HG03064 (cell line): ENCODE measurements around the gene MORN4.

ENCODE experiments used
- ATAC-seq: cut with Tn5 transposase; IDR thresholded peaks from one replicate; pipeline ENCODE4 v1.9.1; 2021; ENCODE audit warnings: low read depth; ENCODE audit not compliant: unreplicated experiment

The MORN4 gene

GRCh38 chr10:97599272-97599619 lies 34.1 kb downstream of the MORN4 start:
- no peak for ATAC-seq

- no peak for ATAC-seq
These were observed 34.7 kb downstream of the MORN4 start for GRCh38 chr10:97598407-97599271.

- ATAC-seq, result no peak
These were observed 35.5 kb downstream of the MORN4 start for GRCh38 chr10:97597778-97598177.

GRCh38 chr10:97596101-97597082 lies 36.9 kb downstream of the MORN4 start:
- no peak for ATAC-seq

GRCh38 chr10:97593421-97593820 lies 39.9 kb downstream of the MORN4 start:
- no peak for ATAC-seq

- no peak for ATAC-seq
These were observed 42.4 kb downstream of the MORN4 start for GRCh38 chr10:97590748-97591495.

GRCh38 chr10:97590082-97590747 lies 43.1 kb downstream of the MORN4 start:
- ATAC-seq, result no peak

GRCh38 chr10:97589479-97589878 lies 43.8 kb downstream of the MORN4 start, which contains the start of gene C10orf62:
C10orf62 (plus strand) TSS chr10:97589721; CDS start chr10:97589898, 177 bp downstream.
- no peak for ATAC-seq

- ATAC-seq, result no peak
These were observed 46.1 kb downstream of the MORN4 start for GRCh38 chr10:97587183-97587582.

GRCh38 chr10:97585439-97585811 lies 47.9 kb downstream of the MORN4 start:
- ATAC-seq, result no peak

- no peak for ATAC-seq
These were observed 48.4 kb downstream of the MORN4 start for GRCh38 chr10:97584798-97585438.

- no peak for ATAC-seq
These were observed 49.1 kb downstream of the MORN4 start, which contains the start of gene HOGA1 for GRCh38 chr10:97584060-97584797. HOGA1 (plus strand) TSS chr10:97584389; CDS start chr10:97584704, 315 bp downstream.

- ATAC-seq, result no peak
These were observed 49.8 kb downstream of the MORN4 start for GRCh38 chr10:97583476-97583875.

- ATAC-seq, result no peak
These were observed 51.1 kb downstream of the MORN4 start for GRCh38 chr10:97582169-97582568.

GRCh38 chr10:97580421-97581367 lies 52.6 kb downstream of the MORN4 start:
- no peak for ATAC-seq

GRCh38 chr10:97578171-97578844 lies 55.0 kb downstream of the MORN4 start:
- ATAC-seq, result no peak

GRCh38 chr10:97577701-97578100 lies 55.6 kb downstream of the MORN4 start:
- ATAC-seq, result no peak
